KMS-11 (cell line): ENCODE measurements around the gene PTGDR.

ENCODE experiments used
- H2AFZ ChIP-seq: fragments of 200-600 bp; sonication (generic); 2 replicates; pipeline ENCODE4 v1.6.1; 2016; ENCODE audit warnings: antibody characterized with exemption, mixed run types, low read depth
- H3K27ac ChIP-seq: fragments of 200-600 bp; sonication (generic); 2 replicates; pipeline ENCODE4 v1.6.1; 2016; ENCODE audit warnings: mild to moderate bottlenecking, mixed run types
- H3K27me3 ChIP-seq: fragments of 200-600 bp; sonication (generic); 2 replicates; pipeline ENCODE4 v1.6.1; 2017; ENCODE audit warnings: mild to moderate bottlenecking, low read depth, mixed run types, moderate library complexity; ENCODE audit not compliant: insufficient read depth
- H3K36me3 ChIP-seq: fragments of 200-600 bp; sonication (generic); 2 replicates; pipeline ENCODE4 v1.6.1; 2017; ENCODE audit warnings: mild to moderate bottlenecking, mixed run types; ENCODE audit not compliant: insufficient read depth
- H3K4me1 ChIP-seq: fragments of 200-600 bp; sonication (generic); 2 replicates; pipeline ENCODE4 v1.6.1; 2016; ENCODE audit warnings: mild to moderate bottlenecking, low read depth, mixed run types; ENCODE audit not compliant: poor library complexity, severe bottlenecking
- H3K4me2 ChIP-seq: fragments of 200-600 bp; sonication (generic); 2 replicates; pipeline ENCODE4 v1.7.0; 2016; ENCODE audit warnings: mild to moderate bottlenecking, mixed run types
- H3K4me3 ChIP-seq: fragments of 200-600 bp; sonication (generic); IDR thresholded peaks from 2 replicates; pipeline ENCODE4 v1.6.1; 2017; ENCODE audit warnings: low read depth, low read length, mixed read lengths; ENCODE audit not compliant: insufficient read depth
- H3K79me2 ChIP-seq: fragments of 200-600 bp; sonication (generic); 2 replicates; pipeline ENCODE4 v1.6.1; 2016; ENCODE audit warnings: low read depth, mixed run types; ENCODE audit not compliant: insufficient read depth
- H3K9ac ChIP-seq: fragments of 200-600 bp; sonication (generic); 2 replicates; pipeline ENCODE4 v1.6.1; 2016; ENCODE audit warnings: mild to moderate bottlenecking, mixed run types
- H4K20me1 ChIP-seq: fragments of 200-600 bp; sonication (generic); 2 replicates; pipeline ENCODE4 v1.6.1; 2016; ENCODE audit warnings: mild to moderate bottlenecking, mixed run types; ENCODE audit not compliant: insufficient read depth
- TF ChIP-seq, protein P1 (sequence below): fragments of 200-600 bp; sonication (generic); conservative IDR thresholded peaks from 2 replicates; pipeline ENCODE4 v1.6.1; 2017; ENCODE audit warnings: low read depth, mild to moderate bottlenecking, antibody characterized with exemption, low read length, moderate library complexity, mixed read lengths

The PTGDR gene, protein sequence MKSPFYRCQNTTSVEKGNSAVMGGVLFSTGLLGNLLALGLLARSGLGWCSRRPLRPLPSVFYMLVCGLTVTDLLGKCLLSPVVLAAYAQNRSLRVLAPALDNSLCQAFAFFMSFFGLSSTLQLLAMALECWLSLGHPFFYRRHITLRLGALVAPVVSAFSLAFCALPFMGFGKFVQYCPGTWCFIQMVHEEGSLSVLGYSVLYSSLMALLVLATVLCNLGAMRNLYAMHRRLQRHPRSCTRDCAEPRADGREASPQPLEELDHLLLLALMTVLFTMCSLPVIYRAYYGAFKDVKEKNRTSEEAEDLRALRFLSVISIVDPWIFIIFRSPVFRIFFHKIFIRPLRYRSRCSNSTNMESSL

DNA sequence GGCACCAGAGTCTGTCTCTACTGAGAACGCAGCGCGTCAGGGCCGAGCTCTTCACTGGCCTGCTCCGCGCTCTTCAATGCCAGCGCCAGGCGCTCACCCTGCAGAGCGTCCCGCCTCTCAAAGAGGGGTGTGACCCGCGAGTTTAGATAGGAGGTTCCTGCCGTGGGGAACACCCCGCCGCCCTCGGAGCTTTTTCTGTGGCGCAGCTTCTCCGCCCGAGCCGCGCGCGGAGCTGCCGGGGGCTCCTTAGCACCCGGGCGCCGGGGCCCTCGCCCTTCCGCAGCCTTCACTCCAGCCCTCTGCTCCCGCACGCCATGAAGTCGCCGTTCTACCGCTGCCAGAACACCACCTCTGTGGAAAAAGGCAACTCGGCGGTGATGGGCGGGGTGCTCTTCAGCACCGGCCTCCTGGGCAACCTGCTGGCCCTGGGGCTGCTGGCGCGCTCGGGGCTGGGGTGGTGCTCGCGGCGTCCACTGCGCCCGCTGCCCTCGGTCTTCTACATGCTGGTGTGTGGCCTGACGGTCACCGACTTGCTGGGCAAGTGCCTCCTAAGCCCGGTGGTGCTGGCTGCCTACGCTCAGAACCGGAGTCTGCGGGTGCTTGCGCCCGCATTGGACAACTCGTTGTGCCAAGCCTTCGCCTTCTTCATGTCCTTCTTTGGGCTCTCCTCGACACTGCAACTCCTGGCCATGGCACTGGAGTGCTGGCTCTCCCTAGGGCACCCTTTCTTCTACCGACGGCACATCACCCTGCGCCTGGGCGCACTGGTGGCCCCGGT is at the start of gene PTGDR:
PTGDR (plus strand) TSS at position 198 of the 778 bp plus-strand sequence; CDS start at position 315, 117 bp downstream.
- no peaks in the 10 kb centered on the region for H3K27me3 ChIP-seq
- H3K4me2 ChIP-seq: no peak within 1 kb of the TSS
- H3K4me3 ChIP-seq: no peak within 1 kb of the TSS
- no peaks in the 10 kb centered on the region for H4K20me1 ChIP-seq
- H3K27ac ChIP-seq: no peak within 1 kb of the TSS
- H3K9ac ChIP-seq: no peak within 1 kb of the TSS
- no peaks in the 10 kb centered on the region for H3K79me2 ChIP-seq
- H2AFZ ChIP-seq: no peak within 1 kb of the TSS
- H3K4me1 ChIP-seq: no peaks in the 10 kb centered on the region
- no peaks in the 10 kb centered on the region for H3K36me3 ChIP-seq
- TF ChIP-seq, protein P1, sequence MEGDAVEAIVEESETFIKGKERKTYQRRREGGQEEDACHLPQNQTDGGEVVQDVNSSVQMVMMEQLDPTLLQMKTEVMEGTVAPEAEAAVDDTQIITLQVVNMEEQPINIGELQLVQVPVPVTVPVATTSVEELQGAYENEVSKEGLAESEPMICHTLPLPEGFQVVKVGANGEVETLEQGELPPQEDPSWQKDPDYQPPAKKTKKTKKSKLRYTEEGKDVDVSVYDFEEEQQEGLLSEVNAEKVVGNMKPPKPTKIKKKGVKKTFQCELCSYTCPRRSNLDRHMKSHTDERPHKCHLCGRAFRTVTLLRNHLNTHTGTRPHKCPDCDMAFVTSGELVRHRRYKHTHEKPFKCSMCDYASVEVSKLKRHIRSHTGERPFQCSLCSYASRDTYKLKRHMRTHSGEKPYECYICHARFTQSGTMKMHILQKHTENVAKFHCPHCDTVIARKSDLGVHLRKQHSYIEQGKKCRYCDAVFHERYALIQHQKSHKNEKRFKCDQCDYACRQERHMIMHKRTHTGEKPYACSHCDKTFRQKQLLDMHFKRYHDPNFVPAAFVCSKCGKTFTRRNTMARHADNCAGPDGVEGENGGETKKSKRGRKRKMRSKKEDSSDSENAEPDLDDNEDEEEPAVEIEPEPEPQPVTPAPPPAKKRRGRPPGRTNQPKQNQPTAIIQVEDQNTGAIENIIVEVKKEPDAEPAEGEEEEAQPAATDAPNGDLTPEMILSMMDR: no peak

DNA sequence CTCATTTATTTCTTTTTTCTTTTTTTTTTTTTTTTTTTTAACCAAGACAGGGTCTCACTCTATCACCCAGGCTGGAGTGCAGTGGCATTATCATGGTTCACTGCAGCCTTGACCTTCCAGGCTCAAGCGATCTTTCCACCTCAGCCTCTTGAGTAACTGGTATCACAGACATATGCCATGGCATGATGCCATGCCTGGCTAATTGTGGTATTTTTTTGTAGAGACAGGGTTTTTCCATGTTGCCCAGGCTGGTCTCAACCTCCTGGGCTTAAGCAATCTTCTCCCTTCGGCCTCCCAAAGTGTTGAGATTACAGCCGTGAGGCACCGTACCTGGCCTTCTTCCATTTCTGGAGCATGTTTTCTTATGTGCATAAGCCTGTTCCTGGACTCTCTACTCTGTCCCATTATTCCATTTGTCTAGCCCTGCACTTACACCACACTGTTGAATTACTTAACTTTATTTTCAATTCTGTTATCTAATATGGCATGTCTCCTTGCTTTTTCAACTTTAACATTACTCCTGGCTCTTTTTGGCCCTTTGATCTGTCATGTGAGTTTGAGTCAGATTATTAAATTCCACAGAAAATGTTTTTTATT is 47.9 kb upstream of the PTGDR start:
- Histone ChIP-seq H3K4me2 (no peak overlapping the region), H2AFZ (no peak overlapping the region), H3K27me3 (no peaks in the 10 kb centered on the region), H4K20me1 (no peaks in the 10 kb centered on the region), H3K9ac (no peak overlapping the region), H3K4me1 (no peaks in the 10 kb centered on the region), H3K36me3 (no peaks in the 10 kb centered on the region), H3K27ac (no peak overlapping the region), H3K4me3 (no peak overlapping the region), H3K79me2 (no peaks in the 10 kb centered on the region)
- TF ChIP-seq, protein P1: no peak

DNA sequence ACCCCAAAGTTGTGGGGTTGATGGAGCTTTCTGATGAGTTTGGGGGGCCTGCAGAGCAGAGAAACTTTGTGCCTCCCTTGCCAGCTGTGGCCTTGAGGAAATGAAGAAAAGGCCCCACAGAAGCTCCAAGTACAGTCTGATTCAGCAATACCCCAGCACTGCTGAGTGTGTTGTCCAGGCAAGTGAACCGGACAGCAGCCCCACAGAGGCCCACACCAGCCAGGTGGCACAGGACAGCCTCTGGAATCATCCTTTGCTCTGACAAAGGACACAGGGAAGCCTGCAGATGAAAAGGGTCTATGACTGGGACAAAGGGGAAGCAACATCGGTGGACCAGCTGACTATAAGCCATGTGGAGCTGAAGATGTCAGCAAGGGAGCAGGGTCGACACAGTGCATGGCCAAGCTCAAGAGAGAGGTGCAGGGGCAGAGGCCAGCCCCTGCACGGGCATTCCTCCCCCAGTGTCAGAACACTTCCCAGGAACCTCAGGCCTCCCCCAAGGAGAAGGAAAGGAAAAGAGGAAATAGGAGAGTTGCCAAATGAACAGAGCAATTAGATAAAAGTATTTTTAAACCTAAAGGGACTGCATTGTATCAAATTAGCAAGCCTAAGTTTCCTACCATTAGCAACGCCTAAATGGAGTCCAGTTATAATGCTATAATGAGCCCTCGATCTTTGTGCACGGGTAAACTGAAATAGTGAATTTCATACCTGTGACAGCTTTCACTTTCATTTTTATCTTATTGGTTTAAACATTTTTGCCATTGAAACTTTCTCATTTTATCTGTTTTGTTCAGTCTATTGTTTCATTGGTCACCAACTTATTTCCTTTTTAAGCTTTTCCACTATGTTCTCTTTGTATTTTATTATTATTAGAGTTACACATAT is 46.3 kb upstream of the PTGDR start:
- no peak overlapping the region for H2AFZ ChIP-seq
- no peaks in the 10 kb centered on the region for H3K27me3 ChIP-seq
- no peak overlapping the region for H3K9ac ChIP-seq
- H3K4me2 ChIP-seq: no peak overlapping the region
- TF ChIP-seq, protein P1: no peak
- H3K36me3 ChIP-seq: no peaks in the 10 kb centered on the region
- no peak overlapping the region for H3K27ac ChIP-seq
- H3K79me2 ChIP-seq: no peaks in the 10 kb centered on the region
- H4K20me1 ChIP-seq: no peaks in the 10 kb centered on the region
- H3K4me3 ChIP-seq: no peak overlapping the region
- no peaks in the 10 kb centered on the region for H3K4me1 ChIP-seq

DNA sequence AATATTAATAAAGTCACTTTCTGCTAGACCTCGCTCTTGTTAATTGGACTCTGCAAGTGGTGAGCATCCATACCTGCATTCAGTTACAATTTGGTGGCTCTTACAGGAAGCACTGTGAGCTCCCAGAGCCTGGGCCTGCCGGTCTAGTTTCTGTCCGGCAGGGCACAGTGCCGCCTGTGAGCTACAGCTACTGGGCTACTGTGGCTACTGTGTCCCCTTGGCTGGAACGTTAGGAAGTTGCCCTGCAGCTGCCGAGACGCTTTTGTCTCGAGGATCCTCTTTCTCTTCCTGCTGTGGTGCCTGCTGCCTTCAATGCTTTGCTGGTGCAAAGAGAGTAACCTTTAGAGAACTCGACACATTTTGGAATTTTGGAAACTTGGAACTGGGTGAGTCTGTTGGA is 44.6 kb upstream of the PTGDR start:
- Histone ChIP-seq H3K36me3 (no peaks in the 10 kb centered on the region), H3K27ac (no peak overlapping the region), H3K79me2 (no peaks in the 10 kb centered on the region), H3K4me1 (no peaks in the 10 kb centered on the region), H4K20me1 (no peaks in the 10 kb centered on the region), H3K9ac (no peak overlapping the region), H2AFZ (no peak overlapping the region), H3K4me2 (no peak overlapping the region), H3K27me3 (no peaks in the 10 kb centered on the region), H3K4me3 (no peak overlapping the region)
- TF ChIP-seq, protein P1: no peak
